ENCODE measurements around the gene ZNF205. TPM values are rescaled to one million over a fixed set of nuclear protein-coding genes. Genes with fewer than 3 reads are reported as not detected.

Gene ZNF205
- total and polyA plus RNA-seq, 10 of the 15 experiments (the other 5 are each of a cell fraction or from before 2014, with no cell fraction given), result 0.26 to 1.5 (median 0.78) TPM; not detected in 2

GRCh38 chr16:3099732-3100499, 12.5 kb upstream of the ZNF205 start:
- ChIA-PET SMC1A (ENCODE audit: uncharacterized antibody, unreplicated experiment) (interaction anchor here (7.4 kb wide), 1 partner anchor 29 kb away, joined by 67 read pairs; no protein-coding TSS in a partner anchor), CTCF (interaction anchor here (1.1 to 21.2 kb wide), 6 partner anchors 17 to 68 kb away, joined by 3 to 396 read pairs (median 10); no protein-coding TSS in a partner anchor), RAD21 (ENCODE audit: unreplicated experiment) (interaction anchor here (5.0 kb wide), 1 partner anchor 29 kb away, joined by 38 read pairs; no protein-coding TSS in a partner anchor), POLR2A (interaction anchor here (0.7 to 2.0 kb wide), 7 partner anchors 23 to 239 kb away, joined by 3 to 8 read pairs (median 3); no protein-coding TSS in a partner anchor)
- Histone ChIP-seq H3K27ac (ENCODE audit: control insufficient read depth, insufficient read depth) (no peak overlapping the region), H3K9me3 (replicated peaks; ENCODE audit: control insufficient read depth, insufficient read depth, low read length) (no peaks in the 10 kb centered on the region), H3K36me3 (ENCODE audit: control insufficient read depth in 2 of 2, insufficient read depth in 2 of 2, low read length in 1 of 2) (no peaks in the 10 kb centered on the region), H3K4me2 (ENCODE audit: control insufficient read depth, insufficient read depth) (peak overlapping the region; percentile 95), H3K4me3 (peak overlapping the region; percentile 35; the same call in 1 of the 2 replicates), H3K4me1 (ENCODE audit: control insufficient read depth, insufficient read depth, low read length) (peaks cover 29% of the 10 kb centered on the region), H2AFZ (ENCODE audit: control insufficient read depth, low read depth, low read length) (peak overlapping the region; percentile 83), H3K27me3 (replicated peaks in 1 of 2; ENCODE audit: control insufficient read depth in 2 of 2, insufficient read depth in 2 of 2, low read length in 1 of 2) (no peaks in the 10 kb centered on the region), H3K79me2 (ENCODE audit: control insufficient read depth, insufficient read depth, low read length) (no peaks in the 10 kb centered on the region), H3K9ac (ENCODE audit: control insufficient read depth, insufficient read depth, low read length) (no peak overlapping the region), H4K20me1 (ENCODE audit: control insufficient read depth, insufficient read depth) (no peaks in the 10 kb centered on the region)
- no peak for DNase-seq (ENCODE audit: low read depth, low spot score)
- BruUV-seq (replicated peaks), result no TSS peak
- ATAC-seq, result peak; percentile 92
- FAIRE-seq, result peak; percentile 66
- intact Hi-C loops (cut with micrococcal nuclease; ENCODE audit: unreplicated experiment) (loop anchor here (2.0 kb wide), 1 partner anchor 23 kb away; no protein-coding TSS in a partner anchor), in situ Hi-C loops (cut with MboI) (loop anchor here (5.0 kb wide), 1 partner anchor 38 kb away; no protein-coding TSS in a partner anchor)
- WGBS (ENCODE audit: insufficient coverage, insufficient replicate concordance, low lambda C conversion rate, missing lambda C conversion rate), result 22% methylated on average over 25 of the region's 39 CpGs
- TF ChIP-seq NBN (IDR thresholded peaks at IDR 0.05) (0 out of 2 replicates have a peak, but pooled peaks have one; percentile 51), BRCA1 (IDR thresholded peaks at IDR 0.05; ENCODE audit: low read depth, low read length) (no peak), RELA (IDR thresholded peaks at IDR 0.05; ENCODE audit: borderline replicate concordance, partially characterized antibody) (no peak), BACH1 (IDR thresholded peaks at IDR 0.05; ENCODE audit: borderline replicate concordance) (no peak), POLR2AphosphoS2 (IDR thresholded peaks at IDR 0.05; ENCODE audit: low read depth, low read length) (no peak), CEBPB (IDR thresholded peaks at IDR 0.05; ENCODE audit: borderline replicate concordance in 1 of 2, low read depth in 2 of 2, low read length in 2 of 2) (no peak), MEF2B (IDR thresholded peaks at IDR 0.05; ENCODE audit: partially characterized antibody, poor library complexity, severe bottlenecking) (no peak), SREBF2 (IDR thresholded peaks at IDR 0.05; ENCODE audit: low read length) (no peak), IKZF2 (IDR thresholded peaks at IDR 0.05) (no peak), MXI1 (IDR thresholded peaks at IDR 0.05; ENCODE audit: low read depth, low read length) (no peak), RAD51 (IDR thresholded peaks at IDR 0.05) (no peak), SIX5 (IDR thresholded peaks at IDR 0.05; ENCODE audit: low read depth, low read length, severe bottlenecking) (no peak), NR2C2 (IDR thresholded peaks at IDR 0.05; ENCODE audit: borderline replicate concordance, control insufficient read depth, insufficient read length, low read depth) (no peak), ASH2L (IDR thresholded peaks at IDR 0.05; ENCODE audit: borderline replicate concordance, low read depth) (no peak), BCL11A (IDR thresholded peaks at IDR 0.05; ENCODE audit: low read depth, low read length) (no peak), YY1 (IDR thresholded peaks at IDR 0.05; ENCODE audit: low read depth, low read length) (peak; percentile 93), TCF3 (IDR thresholded peaks at IDR 0.05; ENCODE audit: borderline replicate concordance, insufficient read depth, low read depth, low read length) (no peak)
- TF ChIP-seq, protein P1, sequence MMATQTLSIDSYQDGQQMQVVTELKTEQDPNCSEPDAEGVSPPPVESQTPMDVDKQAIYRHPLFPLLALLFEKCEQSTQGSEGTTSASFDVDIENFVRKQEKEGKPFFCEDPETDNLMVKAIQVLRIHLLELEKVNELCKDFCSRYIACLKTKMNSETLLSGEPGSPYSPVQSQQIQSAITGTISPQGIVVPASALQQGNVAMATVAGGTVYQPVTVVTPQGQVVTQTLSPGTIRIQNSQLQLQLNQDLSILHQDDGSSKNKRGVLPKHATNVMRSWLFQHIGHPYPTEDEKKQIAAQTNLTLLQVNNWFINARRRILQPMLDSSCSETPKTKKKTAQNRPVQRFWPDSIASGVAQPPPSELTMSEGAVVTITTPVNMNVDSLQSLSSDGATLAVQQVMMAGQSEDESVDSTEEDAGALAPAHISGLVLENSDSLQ (IDR thresholded peaks at IDR 0.05), result peak; percentile 34; the same call in 1 of the 2 replicates
- TF ChIP-seq, protein P2, sequence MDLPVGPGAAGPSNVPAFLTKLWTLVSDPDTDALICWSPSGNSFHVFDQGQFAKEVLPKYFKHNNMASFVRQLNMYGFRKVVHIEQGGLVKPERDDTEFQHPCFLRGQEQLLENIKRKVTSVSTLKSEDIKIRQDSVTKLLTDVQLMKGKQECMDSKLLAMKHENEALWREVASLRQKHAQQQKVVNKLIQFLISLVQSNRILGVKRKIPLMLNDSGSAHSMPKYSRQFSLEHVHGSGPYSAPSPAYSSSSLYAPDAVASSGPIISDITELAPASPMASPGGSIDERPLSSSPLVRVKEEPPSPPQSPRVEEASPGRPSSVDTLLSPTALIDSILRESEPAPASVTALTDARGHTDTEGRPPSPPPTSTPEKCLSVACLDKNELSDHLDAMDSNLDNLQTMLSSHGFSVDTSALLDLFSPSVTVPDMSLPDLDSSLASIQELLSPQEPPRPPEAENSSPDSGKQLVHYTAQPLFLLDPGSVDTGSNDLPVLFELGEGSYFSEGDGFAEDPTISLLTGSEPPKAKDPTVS (IDR thresholded peaks at IDR 0.05; ENCODE audit: low read depth, low read length), result no peak
- TF ChIP-seq, protein P3, sequence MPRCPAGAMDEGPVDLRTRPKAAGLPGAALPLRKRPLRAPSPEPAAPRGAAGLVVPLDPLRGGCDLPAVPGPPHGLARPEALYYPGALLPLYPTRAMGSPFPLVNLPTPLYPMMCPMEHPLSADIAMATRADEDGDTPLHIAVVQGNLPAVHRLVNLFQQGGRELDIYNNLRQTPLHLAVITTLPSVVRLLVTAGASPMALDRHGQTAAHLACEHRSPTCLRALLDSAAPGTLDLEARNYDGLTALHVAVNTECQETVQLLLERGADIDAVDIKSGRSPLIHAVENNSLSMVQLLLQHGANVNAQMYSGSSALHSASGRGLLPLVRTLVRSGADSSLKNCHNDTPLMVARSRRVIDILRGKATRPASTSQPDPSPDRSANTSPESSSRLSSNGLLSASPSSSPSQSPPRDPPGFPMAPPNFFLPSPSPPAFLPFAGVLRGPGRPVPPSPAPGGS (IDR thresholded peaks at IDR 0.05; ENCODE audit: borderline replicate concordance, insufficient read depth, low read depth, low read length, poor library complexity, severe bottlenecking), result no peak

All from GM12878 (cell line).